Suprapubic skin (tissue), 3 donors: ENCODE results near the gene LPIN1.

Source experiments
- EP300 ChIP-seq: sonication (generic); formaldehyde crosslinking; IDR thresholded peaks from one replicate; pipeline ENCODE4 v1.6.1; 2017; ENCODE audit warnings: antibody characterized with exemption
- POLR2A ChIP-seq, 2 donors: fragments of 450-650 bp; IDR thresholded peaks; one replicate each; pipeline ENCODE4 v1.6.1; 2017; ENCODE audit warnings: antibody characterized with exemption in 2 of 2, mild to moderate bottlenecking in 2 of 2, moderate library complexity in 2 of 2
- TF ChIP-seq, protein P1 (sequence below), 2 donors: fragments of 200-600 bp in 1 of 2; fragments of 450-650 bp in 1 of 2; sonication (generic) in 1 of 2; IDR thresholded peaks; one replicate each; pipeline ENCODE4 v1.5.1; 2016 to 2019; ENCODE audit warnings: antibody characterized with exemption in 2 of 2, mild to moderate bottlenecking in 1 of 2, moderate library complexity in 1 of 2

DNA sequence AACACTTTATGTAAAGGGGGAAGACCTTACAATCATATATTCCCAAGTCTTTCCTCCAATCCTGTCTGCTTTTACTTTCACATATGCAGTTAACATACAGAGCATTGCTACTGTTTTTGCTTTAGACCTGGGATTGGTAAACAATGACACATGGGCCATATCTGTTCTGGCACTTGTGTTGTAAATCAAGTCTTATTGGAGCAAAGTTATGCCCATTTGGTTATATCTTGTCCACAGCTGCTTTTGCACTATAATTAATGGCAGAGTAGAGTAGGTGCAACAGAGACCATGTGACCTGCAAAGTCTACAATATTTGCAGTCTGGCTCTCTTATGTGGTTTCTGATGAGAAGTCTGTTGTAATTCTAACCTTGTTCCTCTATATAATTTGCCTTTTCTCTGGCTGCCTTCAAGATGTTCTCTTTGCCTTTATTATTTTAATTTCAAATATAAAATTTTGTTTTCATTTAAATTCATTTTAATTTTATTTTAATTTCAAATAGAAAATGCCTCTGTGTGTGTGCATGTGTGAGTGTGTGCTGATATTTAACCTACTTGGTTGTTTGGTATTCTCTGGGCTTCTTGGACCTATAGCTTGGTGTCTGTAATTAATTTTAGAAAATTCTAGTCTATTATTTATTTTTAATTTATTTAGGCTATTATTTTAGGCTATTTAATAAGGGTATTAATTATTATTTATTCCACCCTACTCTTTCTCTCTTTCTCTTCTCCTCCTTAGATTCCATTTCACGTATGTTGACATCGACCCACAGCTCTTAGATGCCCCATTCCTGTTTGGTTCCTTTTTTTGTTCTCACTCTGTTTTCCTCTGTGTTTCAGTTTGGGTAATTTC, 16.8 kb upstream of the LPIN1 start:
- TF ChIP-seq, protein P1, sequence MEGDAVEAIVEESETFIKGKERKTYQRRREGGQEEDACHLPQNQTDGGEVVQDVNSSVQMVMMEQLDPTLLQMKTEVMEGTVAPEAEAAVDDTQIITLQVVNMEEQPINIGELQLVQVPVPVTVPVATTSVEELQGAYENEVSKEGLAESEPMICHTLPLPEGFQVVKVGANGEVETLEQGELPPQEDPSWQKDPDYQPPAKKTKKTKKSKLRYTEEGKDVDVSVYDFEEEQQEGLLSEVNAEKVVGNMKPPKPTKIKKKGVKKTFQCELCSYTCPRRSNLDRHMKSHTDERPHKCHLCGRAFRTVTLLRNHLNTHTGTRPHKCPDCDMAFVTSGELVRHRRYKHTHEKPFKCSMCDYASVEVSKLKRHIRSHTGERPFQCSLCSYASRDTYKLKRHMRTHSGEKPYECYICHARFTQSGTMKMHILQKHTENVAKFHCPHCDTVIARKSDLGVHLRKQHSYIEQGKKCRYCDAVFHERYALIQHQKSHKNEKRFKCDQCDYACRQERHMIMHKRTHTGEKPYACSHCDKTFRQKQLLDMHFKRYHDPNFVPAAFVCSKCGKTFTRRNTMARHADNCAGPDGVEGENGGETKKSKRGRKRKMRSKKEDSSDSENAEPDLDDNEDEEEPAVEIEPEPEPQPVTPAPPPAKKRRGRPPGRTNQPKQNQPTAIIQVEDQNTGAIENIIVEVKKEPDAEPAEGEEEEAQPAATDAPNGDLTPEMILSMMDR (IDR thresholded peaks at IDR 0.05): no peak
- no peak for TF ChIP-seq POLR2A (IDR thresholded peaks at IDR 0.05)
- TF ChIP-seq EP300: no peak
